Duodenal mucosa (tissue), 2 donors: Measurements from ENCODE around the gene C6orf132.

ENCODE experiments used
- H3K27ac ChIP-seq: one replicate; pipeline ENCODE4 v1.7.0; 2013; ENCODE audit warnings: low read depth, low read length
- H3K27me3 ChIP-seq, 2 donors: one replicate each; pipeline ENCODE4 v1.7.0; 2013; ENCODE audit warnings: low read length in 2 of 2, control low read depth in 1 of 2; ENCODE audit not compliant: insufficient read depth in 2 of 2, control insufficient read depth in 1 of 2
- H3K36me3 ChIP-seq, 2 donors: one replicate each; pipeline ENCODE4 v1.7.0; 2013; ENCODE audit warnings: low read length in 2 of 2, control low read depth in 1 of 2; ENCODE audit not compliant: insufficient read depth in 2 of 2, control insufficient read depth in 1 of 2
- H3K4me1 ChIP-seq, 2 donors: one replicate each; pipeline ENCODE4 v1.7.0; 2013; ENCODE audit warnings: low read length in 2 of 2, control low read depth in 1 of 2; ENCODE audit not compliant: insufficient read depth in 2 of 2, control insufficient read depth in 1 of 2
- H3K4me3 ChIP-seq, 2 donors: one replicate each; pipeline ENCODE4 v1.7.0; 2013; ENCODE audit warnings: low read length in 2 of 2, low read depth in 1 of 2
- H3K9ac ChIP-seq, 2 donors: one replicate each; pipeline ENCODE4 v1.7.0; 2013; ENCODE audit warnings: low read length in 2 of 2, low read depth in 1 of 2
- H3K9me3 ChIP-seq, 2 donors: one replicate each; pipeline ENCODE4 v1.7.0; 2013; ENCODE audit warnings: low read length in 2 of 2, control low read depth in 1 of 2; ENCODE audit not compliant: control insufficient read depth in 1 of 2

The C6orf132 gene

GRCh38 chr6:42083530-42083929 lies 58.9 kb downstream of the C6orf132 start:
- Histone ChIP-seq H3K9me3 (no peaks in the 10 kb centered on the region), H3K36me3 (peaks cover 2 to 20% of the 10 kb centered on the region in 2 donors), H3K4me3 (no peak overlapping the region), H3K4me1 (peaks cover 4 to 12% of the 10 kb centered on the region in 2 donors), H3K9ac (no peak overlapping the region), H3K27ac (no peak overlapping the region), H3K27me3 (no peaks in the 10 kb centered on the region)

- no peaks in the 10 kb centered on the region for H3K9me3 ChIP-seq
- H3K27me3 ChIP-seq: no peaks in the 10 kb centered on the region
- peaks cover 21 to 40% of the 10 kb centered on the region in 2 donors for H3K36me3 ChIP-seq
- H3K27ac ChIP-seq: no peak overlapping the region
- no peaks in the 10 kb centered on the region for H3K4me1 ChIP-seq
- H3K4me3 ChIP-seq: no peak overlapping the region
- no peak overlapping the region for H3K9ac ChIP-seq
These were observed 62.4 kb downstream of the C6orf132 start for GRCh38 chr6:42079941-42080464.

- Histone ChIP-seq H3K27ac (no peak overlapping the region), H3K4me1 (no peaks in the 10 kb centered on the region), H3K36me3 (peaks cover 22 to 48% of the 10 kb centered on the region in 2 donors), H3K9ac (no peak overlapping the region), H3K27me3 (no peaks in the 10 kb centered on the region), H3K4me3 (no peak overlapping the region), H3K9me3 (no peaks in the 10 kb centered on the region)
These were observed 64.0 kb downstream of the C6orf132 start for GRCh38 chr6:42078386-42078785.

- Histone ChIP-seq H3K4me3 (no peak overlapping the region), H3K27me3 (no peaks in the 10 kb centered on the region), H3K9me3 (no peaks in the 10 kb centered on the region), H3K4me1 (no peaks in the 10 kb centered on the region), H3K9ac (no peak overlapping the region), H3K36me3 (peaks cover 35 to 65% of the 10 kb centered on the region in 2 donors), H3K27ac (no peak overlapping the region)
These were observed 67.1 kb downstream of the C6orf132 start for GRCh38 chr6:42075159-42075838.

- Histone ChIP-seq H3K36me3 (peaks cover 40 to 73% of the 10 kb centered on the region in 2 donors), H3K4me1 (no peaks in the 10 kb centered on the region), H3K4me3 (no peak overlapping the region)
These were observed 69.1 kb downstream of the C6orf132 start for GRCh38 chr6:42073287-42073686.

GRCh38 chr6:42071881-42072583 lies 70.4 kb downstream of the C6orf132 start:
- H3K4me1 ChIP-seq: no peaks in the 10 kb centered on the region
- H3K27me3 ChIP-seq: no peaks in the 10 kb centered on the region
- no peak overlapping the region for H3K4me3 ChIP-seq
- H3K27ac ChIP-seq: no peak overlapping the region
- H3K9me3 ChIP-seq: no peaks in the 10 kb centered on the region
- peaks cover 36 to 74% of the 10 kb centered on the region in 2 donors for H3K36me3 ChIP-seq
- no peak overlapping the region for H3K9ac ChIP-seq

More at GRCh38 chr6:42073287-42073686, 69.1 kb downstream of the C6orf132 start:
- H3K27me3 ChIP-seq: no peaks in the 10 kb centered on the region
- H3K27ac ChIP-seq: no peak overlapping the region
- no peaks in the 10 kb centered on the region for H3K9me3 ChIP-seq
- no peak overlapping the region for H3K9ac ChIP-seq

GRCh38 chr6:42068872-42069522 lies 73.4 kb downstream of the C6orf132 start:
- Histone ChIP-seq H3K36me3 (peaks cover 35 to 86% of the 10 kb centered on the region in 2 donors), H3K4me1 (no peaks in the 10 kb centered on the region), H3K4me3 (no peak overlapping the region), H3K27me3 (no peaks in the 10 kb centered on the region), H3K9ac (no peak overlapping the region), H3K9me3 (no peaks in the 10 kb centered on the region), H3K27ac (no peak overlapping the region)

- Histone ChIP-seq H3K9me3 (no peaks in the 10 kb centered on the region), H3K4me3 (no peak overlapping the region), H3K27ac (no peak overlapping the region), H3K36me3 (peaks cover 32 to 86% of the 10 kb centered on the region in 2 donors), H3K4me1 (no peaks in the 10 kb centered on the region), H3K9ac (no peak overlapping the region), H3K27me3 (no peaks in the 10 kb centered on the region)
These were observed 74.2 kb downstream of the C6orf132 start for GRCh38 chr6:42068173-42068572.

- no peak overlapping the region for H3K9ac ChIP-seq
These were observed 76.2 kb downstream of the C6orf132 start for GRCh38 chr6:42066156-42066675.

GRCh38 chr6:42059743-42060142 lies 82.7 kb downstream of the C6orf132 start:
- no peaks in the 10 kb centered on the region for H3K4me1 ChIP-seq
- H3K4me3 ChIP-seq: no peak overlapping the region
- H3K36me3 ChIP-seq: peaks cover 36 to 71% of the 10 kb centered on the region in 2 donors

More at GRCh38 chr6:42066156-42066675, 76.2 kb downstream of the C6orf132 start:
- H3K4me1 ChIP-seq: no peaks in the 10 kb centered on the region
- H3K27ac ChIP-seq: no peak overlapping the region
- H3K9me3 ChIP-seq: no peaks in the 10 kb centered on the region
- no peaks in the 10 kb centered on the region for H3K27me3 ChIP-seq
- peaks cover 25 to 77% of the 10 kb centered on the region in 2 donors for H3K36me3 ChIP-seq
- no peak overlapping the region for H3K4me3 ChIP-seq

More at GRCh38 chr6:42059743-42060142, 82.7 kb downstream of the C6orf132 start:
- H3K27me3 ChIP-seq: no peaks in the 10 kb centered on the region
- H3K9me3 ChIP-seq: no peaks in the 10 kb centered on the region
- H3K9ac ChIP-seq: no peak overlapping the region
- no peak overlapping the region for H3K27ac ChIP-seq
